Measurements from ENCODE around the gene PVALEF.

Gene PVALEF

DNA sequence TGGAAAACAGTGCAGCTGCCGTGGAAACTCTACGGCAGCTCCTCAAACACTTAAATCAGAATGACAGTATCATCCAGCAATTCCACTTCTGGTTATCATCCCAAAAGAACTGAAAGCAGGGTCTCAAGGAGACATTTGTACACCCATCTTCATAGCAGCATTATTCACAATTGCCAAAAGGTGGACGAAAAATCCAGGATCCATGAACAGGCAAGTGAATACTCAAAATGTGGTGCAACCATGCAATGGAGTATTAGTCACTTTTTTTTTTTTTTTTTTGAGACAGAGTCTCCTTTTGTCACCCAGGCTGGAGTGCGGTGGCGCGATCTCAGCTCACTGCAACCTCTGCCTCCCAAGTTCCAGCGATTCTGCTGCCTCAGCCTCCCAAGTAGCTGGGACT, 11.4 kb downstream of the PVALEF start:
- no peak overlapping the region for H3K4me3 ChIP-seq (ENCODE audit: low read length)
- TF ChIP-seq, protein P1, sequence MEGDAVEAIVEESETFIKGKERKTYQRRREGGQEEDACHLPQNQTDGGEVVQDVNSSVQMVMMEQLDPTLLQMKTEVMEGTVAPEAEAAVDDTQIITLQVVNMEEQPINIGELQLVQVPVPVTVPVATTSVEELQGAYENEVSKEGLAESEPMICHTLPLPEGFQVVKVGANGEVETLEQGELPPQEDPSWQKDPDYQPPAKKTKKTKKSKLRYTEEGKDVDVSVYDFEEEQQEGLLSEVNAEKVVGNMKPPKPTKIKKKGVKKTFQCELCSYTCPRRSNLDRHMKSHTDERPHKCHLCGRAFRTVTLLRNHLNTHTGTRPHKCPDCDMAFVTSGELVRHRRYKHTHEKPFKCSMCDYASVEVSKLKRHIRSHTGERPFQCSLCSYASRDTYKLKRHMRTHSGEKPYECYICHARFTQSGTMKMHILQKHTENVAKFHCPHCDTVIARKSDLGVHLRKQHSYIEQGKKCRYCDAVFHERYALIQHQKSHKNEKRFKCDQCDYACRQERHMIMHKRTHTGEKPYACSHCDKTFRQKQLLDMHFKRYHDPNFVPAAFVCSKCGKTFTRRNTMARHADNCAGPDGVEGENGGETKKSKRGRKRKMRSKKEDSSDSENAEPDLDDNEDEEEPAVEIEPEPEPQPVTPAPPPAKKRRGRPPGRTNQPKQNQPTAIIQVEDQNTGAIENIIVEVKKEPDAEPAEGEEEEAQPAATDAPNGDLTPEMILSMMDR (IDR thresholded peaks at IDR 0.05; ENCODE audit: insufficient read depth, low read depth, low read length, missing control alignments) = peak; percentile 13
- DNase-seq (ENCODE audit: low read depth) = peak; percentile 42

DNA sequence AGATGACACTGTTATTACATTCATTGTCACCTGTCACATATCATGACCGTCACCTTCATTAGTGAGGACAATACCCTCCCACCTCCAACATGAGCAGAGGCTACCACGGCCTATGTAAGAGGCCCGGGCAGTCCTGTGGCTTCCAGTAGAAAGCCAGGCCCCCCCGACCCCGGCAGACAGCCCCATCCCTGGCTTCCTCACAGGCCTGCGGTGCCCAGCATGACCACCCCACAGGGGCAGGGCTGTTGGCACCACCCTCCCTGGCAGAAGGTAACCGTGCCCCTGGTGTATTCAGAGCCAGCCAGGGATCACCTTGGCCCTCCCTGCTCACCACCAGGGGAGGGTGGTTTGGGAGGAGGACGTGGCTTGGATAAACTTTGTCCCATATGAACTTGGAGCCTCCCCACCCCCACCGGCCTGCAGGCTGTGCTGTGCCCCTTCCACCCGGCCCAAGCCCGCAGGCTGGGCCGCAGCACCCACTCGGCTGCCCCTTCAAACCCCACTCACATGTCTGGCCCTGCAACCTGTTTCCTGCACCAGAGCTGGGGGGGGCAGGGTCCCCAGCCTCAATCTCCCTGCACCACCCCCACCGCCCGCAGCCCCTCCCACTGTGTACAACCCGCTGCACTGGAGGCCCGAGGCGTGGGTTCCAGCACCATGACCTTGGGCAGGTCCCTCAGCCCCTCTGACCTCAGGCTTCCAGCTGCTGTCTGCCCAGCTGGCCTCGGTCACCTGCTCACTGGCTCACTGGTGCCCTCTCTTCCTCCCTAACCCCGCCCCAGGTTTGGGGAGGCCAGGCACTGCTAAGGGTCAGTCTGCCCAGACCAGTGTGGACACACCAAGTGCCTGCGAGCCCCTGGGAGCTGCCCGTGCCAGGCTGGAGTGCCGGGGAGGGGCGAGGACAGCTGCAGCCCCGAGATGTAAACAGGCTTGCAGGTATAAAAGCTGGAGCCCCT, 13.1 kb downstream of the PVALEF start:
- no peak for DNase-seq (ENCODE audit: low read depth)
- TF ChIP-seq, protein P1 (IDR thresholded peaks at IDR 0.05; ENCODE audit: insufficient read depth, low read depth, low read length, missing control alignments) = no peak
- no peak overlapping the region for H3K4me3 ChIP-seq (ENCODE audit: low read length)

DNA sequence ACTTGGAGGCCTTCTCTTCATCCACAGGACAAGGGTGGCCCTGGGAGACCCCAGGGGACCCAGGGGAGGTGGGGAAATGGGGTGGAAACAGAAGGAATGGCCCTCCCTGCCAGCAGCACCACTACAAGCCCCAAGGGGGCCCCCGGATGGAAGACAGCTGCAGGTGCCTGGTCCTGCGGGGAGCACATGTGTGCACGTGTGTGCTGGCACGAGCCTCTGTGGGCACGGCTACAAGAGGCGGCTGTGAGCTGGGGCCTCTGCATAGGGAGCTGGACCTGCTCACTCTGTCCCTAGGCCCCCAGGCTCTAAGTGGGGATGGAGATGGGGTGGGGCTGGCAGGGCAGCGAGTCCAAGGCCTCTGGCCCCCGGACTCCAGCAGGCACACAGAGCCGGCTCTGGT, 13.9 kb downstream of the PVALEF start:
- DNase-seq (ENCODE audit: low read depth) = no peak
- H3K4me3 ChIP-seq (ENCODE audit: low read length) = no peak overlapping the region
- TF ChIP-seq, protein P1 (IDR thresholded peaks at IDR 0.05; ENCODE audit: insufficient read depth, low read depth, low read length, missing control alignments) = no peak

DNA sequence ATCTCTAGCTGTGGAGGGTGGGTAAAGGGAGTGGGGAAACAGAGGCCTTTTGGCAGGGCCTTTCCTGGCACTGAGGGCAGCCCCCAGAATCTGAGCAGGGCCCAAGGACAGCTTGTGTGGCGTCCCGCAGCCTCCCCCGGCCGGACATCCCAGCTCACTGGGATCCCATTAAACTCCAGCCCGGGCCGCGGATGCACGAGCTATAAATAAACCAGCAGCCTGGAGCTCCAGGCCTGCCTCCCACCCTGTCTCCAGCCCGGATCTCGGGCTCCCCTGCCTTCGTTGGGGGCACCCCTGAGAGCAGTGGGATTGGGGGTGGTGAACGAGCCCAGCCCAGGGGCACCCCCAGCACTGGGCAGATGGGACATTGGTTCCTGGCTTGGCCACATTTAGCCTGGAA, 14.6 kb downstream of the PVALEF start:
- DNase-seq (ENCODE audit: low read depth) = no peak
- no peak overlapping the region for H3K4me3 ChIP-seq (ENCODE audit: low read length)
- TF ChIP-seq, protein P1 (IDR thresholded peaks at IDR 0.05; ENCODE audit: insufficient read depth, low read depth, low read length, missing control alignments) = no peak

- no peak for DNase-seq (ENCODE audit: low read depth)
- no peak overlapping the region for H3K4me3 ChIP-seq (ENCODE audit: low read length)
These were observed 15.8 kb downstream of the PVALEF start for GRCh38 chr17:81180836-81181810.

DNA sequence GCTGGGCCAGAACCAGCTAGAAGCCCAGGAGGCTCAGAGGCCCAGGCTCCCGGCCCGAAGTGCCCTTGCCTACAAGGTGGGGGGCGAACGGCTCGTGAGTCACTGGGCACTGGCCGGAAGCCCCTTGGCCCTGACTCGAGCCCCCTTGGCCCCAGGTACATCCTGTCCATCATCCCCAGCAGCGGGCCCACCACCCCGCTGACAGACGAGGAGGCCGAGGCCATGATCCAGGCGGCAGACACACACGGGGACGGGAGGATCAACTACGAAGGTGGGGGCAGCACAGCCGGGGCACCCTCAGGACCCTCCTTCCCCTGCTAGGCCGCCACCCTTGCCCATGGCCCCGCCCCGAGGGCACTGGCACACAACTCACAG, 16.5 kb downstream of the PVALEF start:
- TF ChIP-seq, protein P1 (IDR thresholded peaks at IDR 0.05; ENCODE audit: insufficient read depth, low read depth, low read length, missing control alignments) = no peak
- no peak overlapping the region for H3K4me3 ChIP-seq (ENCODE audit: low read length)
- DNase-seq (ENCODE audit: low read depth) = no peak

More at GRCh38 chr17:81180836-81181810, 15.8 kb downstream of the PVALEF start:
- TF ChIP-seq, protein P1 (IDR thresholded peaks at IDR 0.05; ENCODE audit: insufficient read depth, low read depth, low read length, missing control alignments) = no peak

Data from epithelial cell of esophagus (primary cell).